ENCODE measurements around the gene PIGT.

PIGT gene

GRCh38 chr20:45470937-45471336, 55.0 kb downstream of the PIGT start:
- TF ChIP-seq FOXM1 (IDR thresholded peaks at IDR 0.05; ENCODE audit: borderline replicate concordance, low read depth) (no peak), MAX (IDR thresholded peaks at IDR 0.05) (0 out of 2 replicates have a peak, but pooled peaks have one; percentile 0), TAF1 (IDR thresholded peaks at IDR 0.05; ENCODE audit: low read depth) (no peak)
- TF ChIP-seq, protein P1, sequence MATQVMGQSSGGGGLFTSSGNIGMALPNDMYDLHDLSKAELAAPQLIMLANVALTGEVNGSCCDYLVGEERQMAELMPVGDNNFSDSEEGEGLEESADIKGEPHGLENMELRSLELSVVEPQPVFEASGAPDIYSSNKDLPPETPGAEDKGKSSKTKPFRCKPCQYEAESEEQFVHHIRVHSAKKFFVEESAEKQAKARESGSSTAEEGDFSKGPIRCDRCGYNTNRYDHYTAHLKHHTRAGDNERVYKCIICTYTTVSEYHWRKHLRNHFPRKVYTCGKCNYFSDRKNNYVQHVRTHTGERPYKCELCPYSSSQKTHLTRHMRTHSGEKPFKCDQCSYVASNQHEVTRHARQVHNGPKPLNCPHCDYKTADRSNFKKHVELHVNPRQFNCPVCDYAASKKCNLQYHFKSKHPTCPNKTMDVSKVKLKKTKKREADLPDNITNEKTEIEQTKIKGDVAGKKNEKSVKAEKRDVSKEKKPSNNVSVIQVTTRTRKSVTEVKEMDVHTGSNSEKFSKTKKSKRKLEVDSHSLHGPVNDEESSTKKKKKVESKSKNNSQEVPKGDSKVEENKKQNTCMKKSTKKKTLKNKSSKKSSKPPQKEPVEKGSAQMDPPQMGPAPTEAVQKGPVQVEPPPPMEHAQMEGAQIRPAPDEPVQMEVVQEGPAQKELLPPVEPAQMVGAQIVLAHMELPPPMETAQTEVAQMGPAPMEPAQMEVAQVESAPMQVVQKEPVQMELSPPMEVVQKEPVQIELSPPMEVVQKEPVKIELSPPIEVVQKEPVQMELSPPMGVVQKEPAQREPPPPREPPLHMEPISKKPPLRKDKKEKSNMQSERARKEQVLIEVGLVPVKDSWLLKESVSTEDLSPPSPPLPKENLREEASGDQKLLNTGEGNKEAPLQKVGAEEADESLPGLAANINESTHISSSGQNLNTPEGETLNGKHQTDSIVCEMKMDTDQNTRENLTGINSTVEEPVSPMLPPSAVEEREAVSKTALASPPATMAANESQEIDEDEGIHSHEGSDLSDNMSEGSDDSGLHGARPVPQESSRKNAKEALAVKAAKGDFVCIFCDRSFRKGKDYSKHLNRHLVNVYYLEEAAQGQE (IDR thresholded peaks at IDR 0.05; ENCODE audit: low read depth), result no peak
